PC-9 (cell line): ENCODE results near the gene MBOAT2. TPM values are rescaled to one million over a fixed set of nuclear protein-coding genes. Genes with fewer than 3 reads are reported as not detected.
"Not testable (repeated sequence)": the region's sequence is repeated elsewhere in the genome, so short reads cannot be mapped to it uniquely, and the experiment has no call there.

Source experiments
- BruUV-seq: library from RNA; stranded (reverse); fragments of 400-500 nt; replicated peaks from 2 replicates; lab custom pipeline; 2021; lab: Mats Ljungman, UMichigan
- CTCF ChIA-PET: fragments of 300-600 bp; sonication (Branson Sonifier 250); formaldehyde crosslinking; loops from one replicate; lab custom pipeline; 2022; ENCODE audit warnings: antibody characterized with exemption; lab: Charles Lee
- POLR2A ChIA-PET: fragments of 300-600 bp; sonication (Branson Sonifier 250); formaldehyde crosslinking; loops from one replicate; lab custom pipeline; 2022; ENCODE audit warnings: antibody characterized with exemption; ENCODE audit not compliant: unreplicated experiment; lab: Charles Lee
- DNase-seq, 2 experiments: peaks; one replicate each; pipeline versions ENCODE4 v3.0.0 to v3.0.0-alpha.2; 2015 to 2022; ENCODE audit warnings: mixed read lengths in 1 of 2
- H2AFZ ChIP-seq: fragments of 200-600 bp; sonication (generic); 2 replicates; pipeline ENCODE4 v1.8.1; 2017; ENCODE audit warnings: antibody characterized with exemption
- H3F3A ChIP-seq: fragments of 200-600 bp; sonication (generic); 2 replicates; pipeline ENCODE4 v1.8.1; 2017; ENCODE audit warnings: antibody characterized with exemption, mild to moderate bottlenecking, low read depth; ENCODE audit not compliant: insufficient read depth
- H3K27ac ChIP-seq: fragments of 200-600 bp; sonication (generic); 2 replicates; pipeline ENCODE4 v1.6.1; 2016; ENCODE audit warnings: mixed run types
- H3K27me3 ChIP-seq: fragments of 200-600 bp; sonication (generic); 2 replicates; pipeline ENCODE4 v1.6.1; 2016; ENCODE audit warnings: low read depth, mixed run types; ENCODE audit not compliant: insufficient read depth
- H3K36me3 ChIP-seq: fragments of 200-600 bp; sonication (generic); 2 replicates; pipeline ENCODE4 v1.6.1; 2016; ENCODE audit warnings: low read depth, mixed run types
- H3K4me1 ChIP-seq: fragments of 200-600 bp; sonication (generic); replicated peaks from 2 replicates; pipeline ENCODE4 v1.6.1; 2016; ENCODE audit warnings: mixed run types; ENCODE audit not compliant: insufficient read depth
- H3K4me2 ChIP-seq: fragments of 200-600 bp; sonication (generic); 2 replicates; pipeline ENCODE4 v1.6.1; 2017; ENCODE audit warnings: mixed run types
- H3K4me3 ChIP-seq: fragments of 200-600 bp; sonication (generic); 2 replicates; pipeline ENCODE4 v1.6.1; 2016; ENCODE audit warnings: mixed run types
- H3K79me2 ChIP-seq: fragments of 200-600 bp; sonication (generic); 2 replicates; pipeline ENCODE4 v1.6.1; 2017; ENCODE audit warnings: low read depth, mixed run types
- H3K9me2 ChIP-seq: fragments of 200-600 bp; sonication (generic); 2 replicates; pipeline ENCODE4 v1.8.1; 2017; ENCODE audit warnings: mild to moderate bottlenecking; ENCODE audit not compliant: insufficient read depth
- H3K9me3 ChIP-seq: fragments of 200-600 bp; sonication (generic); 2 replicates; pipeline ENCODE4 v1.8.1; 2016; ENCODE audit warnings: low read depth; ENCODE audit not compliant: insufficient read depth
- H4K20me1 ChIP-seq: fragments of 200-600 bp; sonication (generic); 2 replicates; pipeline ENCODE4 v1.8.1; 2017; ENCODE audit not compliant: insufficient read depth
- EZH2 ChIP-seq: fragments of 200-600 bp; sonication (generic); IDR thresholded peaks from 2 replicates; pipeline ENCODE4 v1.8.0; 2017; ENCODE audit warnings: antibody characterized with exemption, low read depth
- intact Hi-C: fragments of 100-400 bp; cut with micrococcal nuclease; formaldehyde crosslinking; loops from one replicate; pipeline ENCODE4 v1.10.0; 2022; ENCODE audit not compliant: unreplicated experiment
- total RNA-seq: library from RNA; stranded (reverse); gene quantifications from 2 replicates; pipeline ENCODE4 v1.2.3, GENCODE V29; 2021
- TF ChIP-seq, protein P1 (sequence below): fragments of 200-600 bp; sonication (generic); conservative IDR thresholded peaks from 2 replicates; pipeline ENCODE4 v1.6.1; 2017; ENCODE audit warnings: mixed run types, antibody characterized with exemption, mild to moderate bottlenecking, moderate library complexity

The MBOAT2 gene
- total RNA-seq, 1 experiment from 2014 or later: 57.7 TPM

DNA sequence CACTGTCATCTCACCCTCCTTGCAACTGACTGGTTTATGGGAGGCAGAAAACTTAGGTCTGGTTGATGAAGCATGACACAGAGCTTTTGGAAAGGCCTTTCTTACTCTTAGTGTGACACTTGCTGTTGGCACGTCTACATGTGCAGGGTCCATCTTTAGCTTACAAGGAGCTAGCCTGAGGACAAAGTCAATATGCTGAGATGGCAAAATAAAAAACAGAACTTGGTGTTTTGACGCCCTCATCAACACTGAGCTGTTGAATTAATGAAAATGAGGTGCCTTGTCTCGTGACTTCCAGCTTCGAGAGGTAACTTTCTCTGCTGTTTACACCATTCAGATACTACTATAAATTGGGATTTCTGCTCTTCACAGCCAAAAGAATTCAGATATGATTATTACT lies 87.5 kb downstream of the MBOAT2 start:
- H3K79me2 ChIP-seq: 0 out of 2 replicates have a peak, but pooled peaks cover 5% of the 10 kb centered on the region
- no peaks in the 10 kb centered on the region for H3K27me3 ChIP-seq
- peaks cover 12% of the 10 kb centered on the region; the same call in 1 of the 2 replicates for H3K36me3 ChIP-seq
- intact Hi-C loops: no loop called here
- DNase-seq: no peak
- no TSS peak for BruUV-seq
- no peaks in the 10 kb centered on the region for H3K9me2 ChIP-seq
- no peaks in the 10 kb centered on the region for H3K9me3 ChIP-seq
- H2AFZ ChIP-seq: no peak overlapping the region
- H3K27ac ChIP-seq: no peak overlapping the region
- H3F3A ChIP-seq: peaks cover 4% of the 10 kb centered on the region; the same call in 1 of the 2 replicates
- TF ChIP-seq EZH2: no peak
- TF ChIP-seq, protein P1, sequence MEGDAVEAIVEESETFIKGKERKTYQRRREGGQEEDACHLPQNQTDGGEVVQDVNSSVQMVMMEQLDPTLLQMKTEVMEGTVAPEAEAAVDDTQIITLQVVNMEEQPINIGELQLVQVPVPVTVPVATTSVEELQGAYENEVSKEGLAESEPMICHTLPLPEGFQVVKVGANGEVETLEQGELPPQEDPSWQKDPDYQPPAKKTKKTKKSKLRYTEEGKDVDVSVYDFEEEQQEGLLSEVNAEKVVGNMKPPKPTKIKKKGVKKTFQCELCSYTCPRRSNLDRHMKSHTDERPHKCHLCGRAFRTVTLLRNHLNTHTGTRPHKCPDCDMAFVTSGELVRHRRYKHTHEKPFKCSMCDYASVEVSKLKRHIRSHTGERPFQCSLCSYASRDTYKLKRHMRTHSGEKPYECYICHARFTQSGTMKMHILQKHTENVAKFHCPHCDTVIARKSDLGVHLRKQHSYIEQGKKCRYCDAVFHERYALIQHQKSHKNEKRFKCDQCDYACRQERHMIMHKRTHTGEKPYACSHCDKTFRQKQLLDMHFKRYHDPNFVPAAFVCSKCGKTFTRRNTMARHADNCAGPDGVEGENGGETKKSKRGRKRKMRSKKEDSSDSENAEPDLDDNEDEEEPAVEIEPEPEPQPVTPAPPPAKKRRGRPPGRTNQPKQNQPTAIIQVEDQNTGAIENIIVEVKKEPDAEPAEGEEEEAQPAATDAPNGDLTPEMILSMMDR: no peak
- CTCF ChIA-PET: no interaction called here
- POLR2A ChIA-PET: interaction anchor here (0.5 kb wide), 1 partner anchor 190 kb away, joined by 3 read pairs; no protein-coding TSS in a partner anchor
- H4K20me1 ChIP-seq: no peaks in the 10 kb centered on the region
- no peak overlapping the region for H3K4me3 ChIP-seq
- H3K4me2 ChIP-seq: no peak overlapping the region
- no peaks in the 10 kb centered on the region for H3K4me1 ChIP-seq

DNA sequence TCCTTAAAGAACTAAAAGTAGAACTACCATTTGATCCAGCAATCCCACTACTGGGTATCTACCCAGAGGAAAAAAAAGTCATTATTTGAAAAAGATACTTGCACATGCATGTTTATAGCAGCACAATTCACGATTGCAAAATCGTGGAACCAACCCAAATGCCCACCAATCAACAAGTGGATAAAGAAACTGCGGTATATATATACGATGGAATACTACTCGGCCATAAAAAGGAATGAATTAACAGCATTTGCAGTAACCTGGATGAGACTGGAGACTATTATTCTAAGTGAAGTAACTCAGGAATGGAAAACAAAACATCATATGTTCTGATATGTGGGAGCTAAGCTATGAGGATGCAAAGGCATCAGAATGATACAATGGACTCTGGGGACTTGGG lies 89.7 kb downstream of the MBOAT2 start:
- CTCF ChIA-PET, POLR2A ChIA-PET, BruUV-seq: not testable (repeated sequence)

DNA sequence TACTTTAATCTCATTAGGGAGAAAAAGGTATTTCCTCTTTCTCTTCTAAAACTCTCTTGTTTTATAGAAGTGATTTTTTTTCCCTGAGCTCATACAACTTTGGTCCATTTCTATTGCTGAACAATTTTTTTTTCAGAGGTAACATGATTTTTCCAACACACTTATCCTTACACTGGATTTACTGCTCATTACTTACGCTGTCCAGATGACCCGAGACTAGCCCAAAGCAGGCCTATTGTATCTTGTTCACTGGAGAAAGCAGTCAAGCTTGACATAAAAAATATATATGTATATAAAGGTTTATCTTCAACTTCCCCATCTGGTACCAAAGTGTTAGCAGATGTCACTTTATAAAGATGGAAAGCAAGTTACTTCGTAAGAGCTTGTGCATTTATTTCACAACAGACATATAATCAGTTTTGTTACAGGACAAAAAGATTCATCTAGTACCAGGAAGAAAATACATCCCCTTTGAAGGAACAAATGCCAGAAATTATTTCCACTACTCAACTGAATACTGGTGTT lies 95.7 kb downstream of the MBOAT2 start:
- H3K79me2 ChIP-seq: 0 out of 2 replicates have a peak, but pooled peaks cover 5% of the 10 kb centered on the region
- no peak overlapping the region for H3K27ac ChIP-seq
- H3K9me3 ChIP-seq: peaks cover 10% of the 10 kb centered on the region
- TF ChIP-seq, protein P1: no peak
- no peak for TF ChIP-seq EZH2
- no peak overlapping the region for H3K4me2 ChIP-seq
- H3F3A ChIP-seq: peaks cover 11% of the 10 kb centered on the region
- H2AFZ ChIP-seq: no peak overlapping the region
- no peaks in the 10 kb centered on the region for H4K20me1 ChIP-seq
- no peak for DNase-seq
- no TSS peak for BruUV-seq
- no peaks in the 10 kb centered on the region for H3K9me2 ChIP-seq
- ChIA-PET POLR2A (no interaction called here), CTCF (no interaction called here)
- H3K36me3 ChIP-seq: peaks cover 38% of the 10 kb centered on the region
- H3K4me1 ChIP-seq: peaks cover 9% of the 10 kb centered on the region
- no peaks in the 10 kb centered on the region for H3K27me3 ChIP-seq
- intact Hi-C loops: no loop called here
- no peak overlapping the region for H3K4me3 ChIP-seq

More for the DNA sequence above, 89.7 kb downstream of the MBOAT2 start:
- H3K4me1 ChIP-seq, H4K20me1 ChIP-seq, intact Hi-C loops, H3K27ac ChIP-seq, H2AFZ ChIP-seq, H3K4me3 ChIP-seq, H3K9me3 ChIP-seq, H3K79me2 ChIP-seq, H3F3A ChIP-seq, DNase-seq, H3K27me3 ChIP-seq, H3K4me2 ChIP-seq, H3K9me2 ChIP-seq: not testable (repeated sequence)
- peaks cover 16% of the 10 kb centered on the region; the same call in 1 of the 2 replicates for H3K36me3 ChIP-seq

DNA sequence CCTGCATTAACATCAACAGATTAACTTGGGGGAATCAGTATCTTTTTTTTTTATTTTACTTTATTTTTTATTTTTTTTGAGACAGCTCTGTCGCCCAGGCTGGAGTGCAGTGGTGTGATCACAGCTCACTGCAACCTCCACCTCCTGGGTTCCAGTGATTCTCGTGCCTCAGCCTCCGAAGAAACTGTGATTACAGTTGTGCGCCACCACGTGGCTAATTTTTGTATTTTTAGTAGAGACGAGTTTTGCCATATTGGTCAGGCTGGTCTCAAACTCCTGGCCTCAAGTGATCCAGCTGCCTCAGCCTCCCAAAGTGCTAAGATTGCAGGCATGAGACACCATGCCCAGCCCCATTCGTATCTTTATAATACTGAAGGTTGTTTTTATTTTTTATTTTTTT lies 99.6 kb downstream of the MBOAT2 start:
- CTCF ChIA-PET, H4K20me1 ChIP-seq, intact Hi-C loops, H3K4me1 ChIP-seq, H2AFZ ChIP-seq, H3K79me2 ChIP-seq, H3K27me3 ChIP-seq, H3K9me2 ChIP-seq, POLR2A ChIA-PET, DNase-seq, H3K4me2 ChIP-seq, H3K27ac ChIP-seq, H3K4me3 ChIP-seq, BruUV-seq: not testable (repeated sequence)
- Histone ChIP-seq H3K9me3 (peaks cover 10% of the 10 kb centered on the region), H3K36me3 (peaks cover 40% of the 10 kb centered on the region), H3F3A (peaks cover 11% of the 10 kb centered on the region)

DNA sequence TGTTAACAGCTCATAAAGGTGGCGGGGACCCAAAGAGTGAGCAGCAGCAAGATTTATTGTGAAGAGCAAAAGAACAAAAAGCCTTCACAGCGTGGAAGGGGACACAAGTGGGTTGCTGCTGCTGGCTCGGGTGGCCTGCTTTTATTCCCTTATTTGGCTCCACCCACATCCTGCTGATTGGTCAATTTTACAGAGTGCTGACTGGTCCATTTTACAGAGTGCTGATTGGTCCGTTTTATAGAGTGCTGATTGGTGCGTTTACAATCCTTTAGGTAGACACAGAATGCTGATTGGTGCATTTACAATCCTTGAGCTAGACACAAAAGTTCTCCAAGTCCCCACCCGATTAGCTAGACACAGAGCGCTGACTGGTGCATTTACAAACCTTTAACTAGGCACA lies 100.7 kb downstream of the MBOAT2 start:
- H3F3A ChIP-seq, H3K9me3 ChIP-seq, H3K27me3 ChIP-seq, H3K79me2 ChIP-seq, H3K9me2 ChIP-seq, H2AFZ ChIP-seq, H4K20me1 ChIP-seq, H3K4me3 ChIP-seq, H3K27ac ChIP-seq, CTCF ChIA-PET, BruUV-seq, DNase-seq, intact Hi-C loops, H3K4me2 ChIP-seq, H3K4me1 ChIP-seq: not testable (repeated sequence)
- POLR2A ChIA-PET: interaction anchor here (0.6 kb wide), 1 partner anchor 118 kb away, joined by 7 read pairs; no protein-coding TSS in a partner anchor
- H3K36me3 ChIP-seq: peaks cover 31% of the 10 kb centered on the region

DNA sequence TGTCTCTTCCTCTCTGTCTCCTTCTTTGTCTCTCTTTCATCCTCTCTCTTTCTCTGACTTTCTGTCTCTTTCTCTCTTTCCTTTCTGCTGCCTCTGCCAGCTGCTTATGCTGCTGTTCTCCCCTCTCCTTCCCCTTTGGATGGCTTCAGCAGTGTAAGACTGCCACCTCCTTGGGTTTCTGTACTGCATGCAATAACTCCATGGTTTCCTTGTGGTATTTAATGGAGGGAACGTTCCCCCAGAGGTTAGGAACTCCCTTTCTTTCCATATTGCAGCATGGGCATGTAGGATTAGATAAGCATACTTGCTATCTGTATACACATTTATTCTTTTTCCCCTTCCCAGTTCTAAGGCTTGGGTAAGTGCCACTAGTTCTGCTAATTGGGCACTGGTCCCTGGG lies 106.3 kb downstream of the MBOAT2 start:
- intact Hi-C loops, H3K9me3 ChIP-seq, H3K27me3 ChIP-seq, H2AFZ ChIP-seq, H3K79me2 ChIP-seq, DNase-seq, H4K20me1 ChIP-seq, H3K27ac ChIP-seq, H3K4me1 ChIP-seq, H3F3A ChIP-seq, H3K9me2 ChIP-seq, BruUV-seq, H3K4me2 ChIP-seq, CTCF ChIA-PET, H3K4me3 ChIP-seq, POLR2A ChIA-PET: not testable (repeated sequence)
- peaks cover 14% of the 10 kb centered on the region; the same call in 1 of the 2 replicates for H3K36me3 ChIP-seq
